Hematopoietic multipotent progenitor cell treated with erythropoietin and hydrocortisone succinate and interleukin-3 and kit ligand, for 8 days (in vitro differentiated cells): ENCODE data around the gene DRAP1.

Source experiments
- DNase-seq: peaks from one replicate; pipeline ENCODE4 v3.0.0-alpha.2; 2015

Gene DRAP1

DNA sequence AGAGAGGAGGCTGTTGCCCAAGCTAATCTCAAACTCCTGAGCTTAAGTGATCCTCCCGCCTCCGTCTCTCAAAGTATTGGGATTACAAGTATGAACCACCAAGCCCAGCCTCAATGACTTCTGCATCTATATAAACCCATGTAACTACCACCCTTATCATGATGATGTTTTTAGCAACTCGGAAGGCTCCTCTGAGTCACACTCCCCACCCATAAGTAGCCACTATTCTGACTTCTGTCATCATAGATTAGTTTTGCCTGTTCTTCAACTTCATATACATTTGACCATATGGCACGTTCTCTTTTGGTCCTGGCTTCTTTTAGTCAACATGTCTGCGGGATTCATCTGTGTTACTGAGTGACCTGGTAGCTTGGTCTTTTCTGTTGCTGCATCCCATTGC, 12.6 kb upstream of the DRAP1 start:
- DNase-seq = peak; percentile 89

DNA sequence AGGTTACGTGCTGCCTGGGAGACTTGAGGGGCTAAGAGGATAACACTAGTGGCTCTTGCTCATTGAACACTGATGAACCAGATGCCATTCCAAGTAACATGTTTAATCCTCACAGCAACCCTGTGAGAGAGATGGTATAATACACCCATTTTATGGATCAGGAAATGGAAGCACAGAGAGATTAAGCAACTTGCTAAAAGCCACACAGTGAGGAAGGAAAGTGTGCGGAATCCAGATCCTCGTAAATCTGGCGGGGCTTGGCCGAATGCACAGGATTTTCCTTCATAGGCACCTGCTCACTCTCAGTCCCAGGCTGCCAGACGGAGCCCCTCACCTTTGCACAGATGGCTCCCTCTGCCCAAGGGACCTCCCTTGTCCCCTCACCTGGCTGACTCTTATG, 11.3 kb upstream of the DRAP1 start:
- DNase-seq = no peak

GRCh38 chr11:65911682-65912568, 7.3 kb upstream of the DRAP1 start:
- DNase-seq = peak; percentile 58

DNA sequence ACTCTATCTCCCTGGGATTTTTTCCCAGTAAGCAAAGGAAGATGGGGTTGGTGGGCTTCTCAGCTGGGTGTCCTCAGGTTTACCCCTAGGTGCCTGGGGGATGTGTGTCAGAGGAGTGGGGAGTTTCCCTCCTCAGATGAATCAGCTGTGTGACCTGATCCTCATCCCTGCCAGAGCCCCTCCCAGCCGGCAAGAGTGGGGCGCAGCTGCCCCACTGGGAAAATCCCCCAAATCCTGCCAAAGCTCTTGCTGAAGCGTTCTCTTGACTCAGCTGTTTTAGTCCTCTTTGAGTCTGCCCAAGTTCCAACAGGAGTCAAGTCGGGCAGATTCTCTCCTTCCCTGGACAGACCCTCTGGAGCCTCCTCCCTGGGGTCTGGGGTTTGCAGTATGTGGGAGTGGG, 6.4 kb upstream of the DRAP1 start:
- DNase-seq = no peak

GRCh38 chr11:65915101-65915820, 4.0 kb upstream of the DRAP1 start:
- no peak for DNase-seq

DNA sequence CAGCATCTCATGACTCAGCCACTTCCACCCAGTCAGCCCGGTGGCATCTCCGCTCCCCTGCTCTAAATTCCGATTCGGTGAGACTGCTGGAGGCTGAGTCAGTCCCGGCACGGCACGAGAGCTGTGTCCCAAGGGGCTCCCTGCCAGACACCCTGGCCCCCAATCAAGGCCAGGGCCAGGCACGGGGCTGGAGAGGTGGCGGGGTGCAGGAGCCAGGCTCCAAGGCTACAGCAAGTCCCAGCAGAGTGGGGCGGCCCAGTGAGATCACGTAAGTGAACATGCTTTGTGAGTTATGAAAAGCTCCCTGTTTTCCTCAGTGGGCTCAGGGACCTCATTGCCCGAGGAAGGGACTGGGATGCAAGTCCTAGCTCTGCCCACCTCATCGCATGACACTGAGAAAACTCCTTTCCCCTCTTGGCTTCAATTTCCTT, 3.4 kb upstream of the DRAP1 start:
- peak; percentile 46 for DNase-seq

DNA sequence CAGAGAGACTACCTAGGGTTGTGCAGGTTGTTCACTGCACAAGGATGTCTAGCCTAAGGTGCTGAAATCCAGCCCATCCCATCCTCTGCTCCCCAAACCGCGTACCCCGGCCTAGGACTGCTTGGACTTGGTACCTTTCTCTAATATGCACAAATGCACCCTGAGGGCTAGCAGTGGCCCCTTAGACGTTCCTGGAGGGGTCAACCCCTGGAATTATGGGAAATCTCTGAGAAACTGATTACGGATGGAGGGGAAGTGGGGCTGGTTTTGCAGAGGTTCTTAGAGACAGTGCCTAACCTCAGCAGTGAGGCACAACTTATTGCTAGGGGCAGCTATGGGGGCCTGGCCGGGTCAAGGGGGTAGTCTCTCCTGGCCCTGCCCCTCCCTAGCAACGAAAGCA, 2.8 kb upstream of the DRAP1 start:
- no peak for DNase-seq

GRCh38 chr11:65917077-65917433, 2.2 kb upstream of the DRAP1 start:
- DNase-seq = no peak

GRCh38 chr11:65917434-65918210, 1.6 kb upstream of the DRAP1 start:
- no peak for DNase-seq

DNA sequence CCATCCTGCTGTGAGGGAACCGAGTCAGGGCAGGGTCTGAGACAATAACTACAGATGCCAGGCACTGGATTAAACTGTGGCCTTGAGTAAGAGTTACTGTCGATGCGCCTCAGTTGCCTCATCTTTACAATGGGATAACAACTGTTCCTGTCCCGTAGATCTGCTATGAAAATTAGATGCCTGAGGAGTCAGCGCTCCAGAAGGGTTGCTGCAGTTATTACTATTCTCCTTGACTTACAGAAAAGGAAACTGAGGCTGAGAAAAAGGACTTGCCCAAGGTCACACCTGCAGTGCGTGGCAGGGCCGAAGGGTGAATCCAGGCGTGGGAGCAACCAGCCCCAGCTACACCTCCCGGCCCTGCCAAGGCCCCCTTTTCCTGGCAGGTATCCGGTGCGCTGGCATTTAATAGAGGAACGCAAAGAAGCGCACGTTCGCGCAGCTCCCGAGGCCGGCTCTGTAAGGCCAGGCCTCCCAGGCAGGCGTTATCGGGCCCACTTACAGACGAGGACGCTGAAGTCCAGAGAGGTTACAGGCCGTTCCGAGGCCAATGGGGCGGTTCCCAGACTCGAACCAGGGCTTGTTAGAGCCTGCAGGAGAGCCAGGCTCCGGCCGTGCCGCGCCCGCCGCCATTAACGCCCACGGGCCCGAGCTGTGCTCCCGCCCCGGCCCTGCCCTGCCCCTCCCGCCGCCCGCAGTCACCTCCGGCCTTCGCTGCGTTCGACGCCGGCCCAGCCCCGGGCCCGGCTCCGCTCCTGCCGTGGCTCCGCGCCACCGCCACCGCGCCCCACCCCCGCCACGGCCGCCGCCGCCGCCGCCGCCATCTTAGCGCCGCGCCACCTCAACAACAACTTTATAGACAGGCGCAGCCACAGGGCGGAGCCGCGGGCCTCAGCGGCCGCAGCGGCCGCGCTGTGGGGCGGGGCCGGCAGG, 750 bp upstream of the DRAP1 start, which contains the start of gene C11orf68:
TSS of gene C11orf68 (minus strand) at position 852 of the 930 bp plus-strand sequence. CDS start at position 821, 31 bp downstream.
- peak; percentile 59 for DNase-seq

DNA sequence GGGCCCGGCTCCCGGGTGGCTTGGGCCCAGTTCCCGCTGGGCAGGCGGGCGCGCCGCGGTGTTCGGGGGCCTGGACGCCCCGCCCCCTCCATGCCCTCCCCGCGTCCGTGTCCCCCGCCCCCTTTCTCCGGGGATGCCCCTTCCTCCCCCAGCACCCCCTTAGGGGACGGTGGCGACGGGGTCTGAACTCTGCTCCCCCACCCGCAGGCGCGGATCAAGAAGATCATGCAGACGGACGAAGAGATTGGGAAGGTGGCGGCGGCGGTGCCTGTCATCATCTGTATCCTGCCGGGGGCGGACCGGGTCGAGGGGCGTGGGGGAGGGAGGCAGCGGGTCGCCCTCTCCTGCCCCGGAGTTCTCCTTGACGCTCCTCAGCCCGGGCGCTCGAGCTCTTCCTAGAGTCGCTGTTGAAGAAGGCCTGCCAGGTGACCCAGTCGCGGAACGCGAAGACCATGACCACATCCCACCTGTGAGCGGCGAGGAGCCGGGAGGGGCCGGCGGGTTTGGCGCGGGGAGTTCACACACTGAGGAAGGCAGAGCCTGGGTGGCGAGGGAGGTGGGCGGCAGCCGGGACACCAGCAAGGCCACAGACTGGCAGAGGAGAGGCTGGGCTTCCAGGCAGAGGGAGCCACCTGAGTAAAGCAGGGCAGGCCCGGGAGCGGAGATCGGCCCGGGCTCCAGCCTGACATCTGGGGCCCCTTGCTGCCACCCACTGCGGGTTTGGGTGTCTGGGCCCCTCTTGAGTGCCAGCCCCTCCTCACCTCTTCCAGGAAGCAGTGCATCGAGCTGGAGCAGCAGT, 546 bp downstream of the DRAP1 start:
- DNase-seq = peak; percentile 29

GRCh38 chr11:65920372-65920802, 1.2 kb downstream of the DRAP1 start:
- DNase-seq = peak; percentile 46

DNA sequence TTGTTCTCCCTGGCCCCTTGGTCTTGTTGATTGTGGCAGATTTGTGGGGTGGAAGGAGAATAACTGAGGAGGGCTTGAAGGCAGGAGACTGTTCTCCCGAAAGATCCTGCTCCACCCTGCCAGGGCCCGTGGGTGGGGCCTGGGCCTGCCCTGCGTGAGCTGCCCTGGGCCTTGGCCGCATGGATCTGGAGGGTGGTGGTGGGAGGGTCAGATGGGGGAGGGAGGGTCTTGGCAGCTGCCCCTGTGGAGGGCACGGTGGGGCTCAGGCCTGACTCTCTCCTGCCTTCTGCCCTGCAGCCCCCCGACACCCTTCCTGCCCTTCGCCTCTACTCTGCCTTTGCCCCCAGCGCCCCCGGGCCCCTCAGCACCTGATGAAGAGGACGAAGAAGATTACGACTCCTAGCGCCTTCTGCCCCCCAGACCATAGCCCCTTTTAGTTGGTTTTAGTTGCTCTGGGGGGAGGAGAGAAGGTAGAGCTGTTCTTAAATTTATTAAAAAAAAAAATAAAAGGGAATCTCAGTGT, 1.9 kb downstream of the DRAP1 start:
- no peak for DNase-seq

- DNase-seq = no peak
Observed at GRCh38 chr11:65921876-65922275, 2.6 kb downstream of the DRAP1 start.

- DNase-seq = no peak
Observed at GRCh38 chr11:65922565-65922964, 3.3 kb downstream of the DRAP1 start.

DNA sequence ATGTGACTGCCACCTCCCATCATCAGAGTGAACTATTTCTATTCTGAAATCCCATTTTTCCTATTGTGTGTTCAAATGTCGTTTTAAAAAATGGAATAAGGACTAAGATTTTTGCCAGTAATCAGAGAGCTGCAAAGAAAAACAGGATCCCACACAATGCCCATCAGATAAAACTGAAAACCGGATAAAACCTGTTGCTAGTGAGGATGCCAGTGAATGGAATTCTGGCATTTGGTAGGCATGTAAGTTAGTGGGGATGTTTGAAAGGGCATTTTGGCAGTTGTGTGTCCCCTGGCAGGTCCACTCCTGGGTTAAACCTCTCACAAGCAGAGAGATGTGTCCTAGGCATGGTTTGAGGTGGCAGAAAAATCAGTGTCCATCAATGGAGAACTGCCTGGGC, 6.2 kb downstream of the DRAP1 start:
- no peak for DNase-seq

DNA sequence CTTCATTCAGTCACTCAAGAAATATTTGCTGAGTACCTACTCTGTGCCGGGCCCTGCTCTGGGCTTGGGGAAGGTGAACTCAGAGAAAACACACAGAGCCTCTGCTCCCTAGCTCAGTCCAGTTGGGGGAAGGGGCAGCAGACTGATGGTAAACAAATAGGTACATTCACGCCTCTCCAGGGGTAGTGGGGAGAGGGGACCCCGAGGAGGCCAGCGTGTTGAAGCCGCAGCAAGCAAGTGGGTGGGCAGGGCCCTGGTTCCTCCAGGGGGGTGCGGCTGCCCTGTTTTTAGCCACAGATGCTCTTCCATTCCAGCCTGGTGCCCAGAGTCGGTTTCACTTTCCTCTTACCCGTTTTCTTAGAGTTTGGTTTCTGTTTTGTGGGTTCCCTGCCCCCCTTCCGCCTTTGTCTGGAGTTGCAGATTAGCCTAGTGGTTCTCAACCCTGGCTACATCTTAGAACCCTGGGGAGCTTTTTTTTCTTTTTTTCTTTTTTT, 8.7 kb downstream of the DRAP1 start:
- DNase-seq = peak; percentile 95

- peak; percentile 73 for DNase-seq
Observed at GRCh38 chr11:65928667-65929066, 9.4 kb downstream of the DRAP1 start.

DNA sequence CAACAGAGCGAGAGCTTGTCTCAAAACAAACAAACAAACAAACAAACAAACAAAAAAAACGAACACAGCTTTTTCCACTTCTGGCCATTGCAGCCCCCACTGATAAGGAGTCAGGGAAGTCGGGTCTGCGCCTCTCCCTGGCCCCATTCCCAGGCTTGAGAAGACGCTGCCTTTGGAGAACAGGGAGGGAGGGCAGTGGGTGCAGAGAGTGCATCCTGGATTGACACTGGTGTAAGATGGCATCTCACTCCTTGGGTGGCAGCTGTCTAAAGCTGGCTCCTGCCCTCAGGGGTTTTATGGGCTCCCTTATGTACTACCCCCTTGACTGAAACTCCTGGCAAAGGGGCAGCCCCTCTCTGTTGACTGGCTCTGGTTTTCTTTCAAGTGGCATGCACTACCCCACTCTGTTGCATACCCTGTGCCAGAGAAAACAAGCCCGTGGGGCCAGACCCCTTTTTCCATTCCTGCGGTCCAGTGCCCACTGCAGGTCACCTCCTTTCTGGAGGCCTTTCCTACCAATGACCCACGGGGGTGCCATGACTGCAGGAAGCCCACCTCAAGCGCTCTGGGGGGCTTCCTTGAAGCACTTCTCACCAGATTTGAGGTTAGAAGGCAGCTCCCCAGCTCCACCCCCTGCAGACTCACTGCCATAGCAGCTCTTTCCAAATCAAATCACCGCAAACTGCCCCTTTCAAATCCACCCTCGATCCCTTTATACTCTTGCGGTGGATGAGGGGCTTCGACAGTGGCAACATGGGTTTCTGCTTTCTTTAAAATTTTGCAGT, 12.7 kb downstream of the DRAP1 start:
- DNase-seq = no peak

GRCh38 chr11:65932558-65932919, 13.3 kb downstream of the DRAP1 start:
- peak; percentile 56 for DNase-seq
